ENCODE measurements around the gene C10orf71.

DNA sequence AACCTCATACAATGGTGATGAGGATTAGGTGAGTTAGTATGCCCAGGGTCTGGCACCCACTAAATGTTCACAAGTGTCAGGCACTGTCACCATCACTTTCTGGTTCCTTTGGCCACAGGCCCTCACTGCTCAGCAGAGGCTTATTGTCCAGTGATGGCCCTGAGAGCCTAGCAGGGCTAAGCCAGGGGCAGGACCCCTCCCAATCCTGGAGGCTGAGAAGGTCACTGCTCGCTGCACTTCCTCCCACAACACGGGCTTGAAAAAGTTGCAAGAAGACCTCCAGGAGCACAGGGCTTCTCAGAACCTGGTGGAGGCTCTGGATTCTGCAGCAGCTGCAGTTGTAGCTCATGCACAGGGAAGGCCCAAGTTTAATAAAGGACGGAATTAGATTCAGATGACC lies 48.9 kb downstream of the C10orf71 start:
- TF ChIP-seq, protein P1, sequence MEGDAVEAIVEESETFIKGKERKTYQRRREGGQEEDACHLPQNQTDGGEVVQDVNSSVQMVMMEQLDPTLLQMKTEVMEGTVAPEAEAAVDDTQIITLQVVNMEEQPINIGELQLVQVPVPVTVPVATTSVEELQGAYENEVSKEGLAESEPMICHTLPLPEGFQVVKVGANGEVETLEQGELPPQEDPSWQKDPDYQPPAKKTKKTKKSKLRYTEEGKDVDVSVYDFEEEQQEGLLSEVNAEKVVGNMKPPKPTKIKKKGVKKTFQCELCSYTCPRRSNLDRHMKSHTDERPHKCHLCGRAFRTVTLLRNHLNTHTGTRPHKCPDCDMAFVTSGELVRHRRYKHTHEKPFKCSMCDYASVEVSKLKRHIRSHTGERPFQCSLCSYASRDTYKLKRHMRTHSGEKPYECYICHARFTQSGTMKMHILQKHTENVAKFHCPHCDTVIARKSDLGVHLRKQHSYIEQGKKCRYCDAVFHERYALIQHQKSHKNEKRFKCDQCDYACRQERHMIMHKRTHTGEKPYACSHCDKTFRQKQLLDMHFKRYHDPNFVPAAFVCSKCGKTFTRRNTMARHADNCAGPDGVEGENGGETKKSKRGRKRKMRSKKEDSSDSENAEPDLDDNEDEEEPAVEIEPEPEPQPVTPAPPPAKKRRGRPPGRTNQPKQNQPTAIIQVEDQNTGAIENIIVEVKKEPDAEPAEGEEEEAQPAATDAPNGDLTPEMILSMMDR (IDR thresholded peaks at IDR 0.05; ENCODE audit: low read length): no peak
- TF ChIP-seq EZH2 (optimal IDR thresholded peaks at IDR 0.05; ENCODE audit: low read depth, low read length) (no peak), EZH2phosphoT487 (IDR thresholded peaks at IDR 0.05; ENCODE audit: low read length) (no peak)
